SK-N-SH (cell line): Measurements from ENCODE around the gene VPS35L. TPM values are rescaled to one million over a fixed set of nuclear protein-coding genes. Genes with fewer than 3 reads are reported as not detected.

Source experiments
- CTCF ChIA-PET: fragments of 300-600, 350-600 bp; formaldehyde crosslinking; extraction: SDS; loops from one replicate; lab custom pipeline; 2021; lab: Yijun Ruan, JAX
- POLR2A ChIA-PET: fragments of 350-600 bp; sonication (Branson Sonifier 250); formaldehyde crosslinking; extraction: SDS; loops from one replicate; lab custom pipeline; 2020; ENCODE audit warnings: antibody characterized with exemption, inconsistent platforms; lab: Yijun Ruan, JAX
- DNase-seq: peaks from one replicate; pipeline ENCODE4 v3.0.0; 2012
- H2AFZ ChIP-seq: fragments of 200-600 bp; sonication (generic); 2 replicates; pipeline ENCODE4 v1.8.1; 2016; ENCODE audit warnings: antibody characterized with exemption, mild to moderate bottlenecking, low read depth
- H3F3A ChIP-seq: fragments of 200-600 bp; sonication (generic); replicated peaks from 2 replicates; pipeline ENCODE3; 2016; ENCODE audit warnings: antibody characterized with exemption, mild to moderate bottlenecking; ENCODE audit not compliant: insufficient read depth
- H3K27ac ChIP-seq, 2 experiments: fragments of 200-500 bp in 1 of 2; fragments of 200-600 bp in 1 of 2; sonication (Bioruptor generic) in 1 of 2; sonication (generic), shearing (Covaris generic) in 1 of 2; 2 replicates each; pipeline versions ENCODE4 v1.5.1 to v1.6.1; 2014 to 2016; ENCODE audit warnings: low read depth in 2 of 2, inconsistent platforms in 1 of 2, low read length in 1 of 2, mild to moderate bottlenecking in 1 of 2, mixed read lengths in 1 of 2
- H3K27me3 ChIP-seq: fragments of 200-600 bp; sonication (generic), shearing (Covaris generic); 2 replicates; pipeline ENCODE4 v1.6.1; 2016; ENCODE audit warnings: mixed run types; ENCODE audit not compliant: insufficient read depth
- H3K36me3 ChIP-seq, 2 experiments: fragments of 200-500 bp in 1 of 2; fragments of 200-600 bp in 1 of 2; sonication (Bioruptor generic) in 1 of 2; sonication (generic) in 1 of 2; replicated peaks in 1 of 2; 2 replicates each; pipeline versions ENCODE3 to v1.5.1; 2014 to 2016; ENCODE audit warnings: low read length in 1 of 2, mild to moderate bottlenecking in 1 of 2; ENCODE audit not compliant: insufficient read depth in 2 of 2, control insufficient read depth in 1 of 2
- H3K4me1 ChIP-seq, 2 experiments: fragments of 200-500 bp in 1 of 2; fragments of 200-600 bp in 1 of 2; sonication (Bioruptor generic) in 1 of 2; sonication (generic), shearing (Covaris generic) in 1 of 2; 2 replicates each; pipeline versions ENCODE4 v1.5.1 to v1.6.1; 2014 to 2016; ENCODE audit warnings: low read depth in 1 of 2, low read length in 1 of 2, mixed run types in 1 of 2; ENCODE audit not compliant: insufficient read depth in 2 of 2, control insufficient read depth in 1 of 2
- H3K4me2 ChIP-seq: fragments of 200-600 bp; sonication (generic), shearing (Covaris generic); 2 replicates; pipeline ENCODE4 v1.6.1; 2017; ENCODE audit warnings: mixed run types
- H3K4me3 ChIP-seq, 2 experiments: fragments of 200-500 bp in 1 of 2; fragments of 200-600 bp in 1 of 2; sonication (Bioruptor generic) in 1 of 2; sonication (generic), shearing (Covaris generic) in 1 of 2; 2 replicates each; pipeline versions ENCODE4 v1.5.1 to v1.8.1; 2014 to 2016; ENCODE audit warnings: low read depth in 2 of 2, inconsistent platforms in 1 of 2, low read length in 1 of 2, mild to moderate bottlenecking in 1 of 2, mixed read lengths in 1 of 2, moderate library complexity in 1 of 2
- H3K79me2 ChIP-seq: fragments of 200-600 bp; sonication (generic); 2 replicates; pipeline ENCODE4 v1.8.1; 2017; ENCODE audit warnings: mild to moderate bottlenecking; ENCODE audit not compliant: insufficient read depth
- H3K9ac ChIP-seq: fragments of 200-600 bp; sonication (generic); 2 replicates; pipeline ENCODE4 v1.6.1; 2017; ENCODE audit warnings: mixed run types
- H3K9me2 ChIP-seq: fragments of 200-600 bp; sonication (generic); 2 replicates; pipeline ENCODE4 v1.6.1; 2017; ENCODE audit warnings: mixed run types
- H3K9me3 ChIP-seq: fragments of 200-600 bp; sonication (generic); 2 replicates; pipeline ENCODE4 v1.6.1; 2017; ENCODE audit warnings: mixed run types, mild to moderate bottlenecking, moderate library complexity
- H4K20me1 ChIP-seq: fragments of 200-600 bp; sonication (generic); 2 replicates; pipeline ENCODE4 v1.6.1; 2017; ENCODE audit warnings: mild to moderate bottlenecking, mixed run types; ENCODE audit not compliant: insufficient read depth
- CHD2 ChIP-seq: fragments of 150-350 bp; IDR thresholded peaks from 2 replicates; pipeline ENCODE4 v1.6.1; 2018; ENCODE audit warnings: low read length; ENCODE audit not compliant: partially characterized antibody
- ELF1 ChIP-seq: IDR thresholded peaks from 2 replicates; pipeline ENCODE4 v1.4.0; 2012
- GATA2 ChIP-seq: sonication (generic); formaldehyde crosslinking; IDR thresholded peaks from 2 replicates; pipeline ENCODE4 v1.5.0; 2020; ENCODE audit warnings: mild to moderate bottlenecking, missing genetic modification reagents
- MEF2A ChIP-seq: IDR thresholded peaks from 2 replicates; pipeline ENCODE4 v1.4.0; 2012; ENCODE audit warnings: low read depth, borderline replicate concordance
- NFIC ChIP-seq: IDR thresholded peaks from 2 replicates; pipeline ENCODE4 v1.4.0; 2012; ENCODE audit warnings: borderline replicate concordance
- NRF1 ChIP-seq: IDR thresholded peaks from 2 replicates; pipeline ENCODE4 v1.6.1; 2012; ENCODE audit warnings: low read depth, mild to moderate bottlenecking, low read length
- RCOR1 ChIP-seq: fragments of 150-350 bp; IDR thresholded peaks from 2 replicates; pipeline ENCODE4 v1.6.1; 2017; ENCODE audit warnings: antibody characterized with exemption, low read length
- REST ChIP-seq: IDR thresholded peaks from 2 replicates; pipeline ENCODE4 v1.6.1; 2012; ENCODE audit warnings: mild to moderate bottlenecking, low read depth, low read length, moderate library complexity
- SIN3A ChIP-seq: IDR thresholded peaks from 2 replicates; pipeline ENCODE4 v1.6.1; 2012; ENCODE audit warnings: low read depth, mild to moderate bottlenecking, low read length, moderate library complexity, borderline replicate concordance
- TAF1 ChIP-seq: IDR thresholded peaks from 2 replicates; pipeline ENCODE4 v1.6.1; 2012; ENCODE audit warnings: low read depth, mild to moderate bottlenecking, low read length, moderate library complexity, borderline replicate concordance
- TCF12 ChIP-seq: IDR thresholded peaks from 2 replicates; pipeline ENCODE4 v1.4.0; 2012
- YY1 ChIP-seq: IDR thresholded peaks from 2 replicates; pipeline ENCODE4 v1.4.0; 2012; ENCODE audit warnings: low read depth, mild to moderate bottlenecking
- WGBS: methylation state at CpG from one replicate; pipeline ENCODE4 v1.1.6; 2017; ENCODE audit warnings: low lambda C conversion rate; 5-methylcytosine and 5-hydroxymethylcytosine counted together
- polyA plus RNA-seq, 3 experiments: library from polyadenylated mRNA; depleted of rRNA; stranded (reverse); fragments of >200 nt; gene quantifications; 2 replicates each; pipeline ENCODE4 v1.2.3, GENCODE V29; 2012

The VPS35L gene
- polyA plus RNA-seq, 1 of the 3 experiments (the other 2 are of a cell fraction) = 35.3 TPM

- peaks cover 12% of the 10 kb centered on the region for H3F3A ChIP-seq
- no peaks in the 10 kb centered on the region for H3K9me3 ChIP-seq
- no peak overlapping the region for H3K27ac ChIP-seq
- no peak overlapping the region for H3K4me2 ChIP-seq
- POLR2A ChIA-PET = no interaction called here
- H3K9me2 ChIP-seq = no peaks in the 10 kb centered on the region
- H3K36me3 ChIP-seq = peaks cover 28 to 35% of the 10 kb centered on the region in 2 experiments
- WGBS = 74% methylated on average over 2 of the region's 2 CpGs
- H4K20me1 ChIP-seq = no peaks in the 10 kb centered on the region
- CTCF ChIA-PET = interaction anchor here (1.7 to 5.4 kb wide), 2 partner anchors 15 to 129 kb away, joined by 6 to 26 read pairs; no protein-coding TSS in a partner anchor
- no peak overlapping the region for H3K4me3 ChIP-seq
- H3K9ac ChIP-seq = no peak overlapping the region
- H2AFZ ChIP-seq = no peak overlapping the region
- peaks cover 0 to 15% of the 10 kb centered on the region in 2 experiments; a peak in 3 of 4 replicates for H3K4me1 ChIP-seq
- H3K79me2 ChIP-seq = peaks cover 42% of the 10 kb centered on the region
- DNase-seq = no peak
- no peaks in the 10 kb centered on the region for H3K27me3 ChIP-seq
- TF ChIP-seq RCOR1 (no peak), REST (no peak), TCF12 (no peak), NRF1 (no peak), YY1 (no peak)
These were observed 37.1 kb upstream of the VPS35L start for GRCh38 chr16:19518388-19518787.

- Histone ChIP-seq H3K9me2 (no peaks in the 10 kb centered on the region), H3K27ac (peak overlapping the region; percentile 71 to 83; a peak in 3 of 4 replicates), H3K79me2 (peaks cover 56% of the 10 kb centered on the region), H3K36me3 (peaks cover 14 to 15% of the 10 kb centered on the region in 2 experiments), H3K9ac (peak overlapping the region; percentile 74), H3K4me1 (peaks cover 4 to 19% of the 10 kb centered on the region in 2 experiments; a peak in 3 of 4 replicates), H3K9me3 (no peaks in the 10 kb centered on the region), H3F3A (peaks cover 12% of the 10 kb centered on the region), H3K27me3 (no peaks in the 10 kb centered on the region), H3K4me2 (peak overlapping the region; percentile 92), H3K4me3 (peak overlapping the region; percentile 89 to 94), H2AFZ (peak overlapping the region; percentile 88)
- WGBS = 8% methylated on average over 8 of the region's 8 CpGs
- POLR2A ChIA-PET = interaction anchor here (1.2 to 1.4 kb wide), 2 partner anchors 34 to 138 kb away, joined by 4 to 6 read pairs; partner anchors contain the start of gene VPS35L
- CTCF ChIA-PET = interaction anchor here (0.9 to 1.0 kb wide), 4 partner anchors 35 to 364 kb away, joined by 3 read pairs; partner anchors contain the start of genes GPRC5B and VPS35L
- no peak for DNase-seq
- TF ChIP-seq ELF1 = no peak
- no peak for TF ChIP-seq NFIC
- TF ChIP-seq SIN3A = no peak
- TF ChIP-seq TAF1 = no peak
- TF ChIP-seq RCOR1 = no peak
- TF ChIP-seq GATA2 (CRISPR knock-in tag) = no peak
- no peak for TF ChIP-seq MEF2A
- TF ChIP-seq CHD2 = no peak
- TF ChIP-seq, all 33 proteins: peak for 0
- no peaks in the 10 kb centered on the region for H4K20me1 ChIP-seq
These were observed 34.6 kb upstream of the VPS35L start for GRCh38 chr16:19520861-19521331.
